HFFc6 (cell line): Measurements from ENCODE around the gene RBM17. TPM values are rescaled to one million over a fixed set of nuclear protein-coding genes. Genes with fewer than 3 reads are reported as not detected.
"Not testable (repeated sequence)": the region's sequence is repeated elsewhere in the genome, so short reads cannot be mapped to it uniquely, and the experiment has no call there.

ENCODE experiments used
- DNase-seq: peaks from one replicate; pipeline ENCODE4 v3.0.0-alpha.2; 2018
- H3K27ac Mint-ChIP-seq: 2 replicates; pipeline ENCODE4 v1.8.0; 2020; ENCODE audit warnings: mild to moderate bottlenecking, mixed read lengths
- H3K27me3 Mint-ChIP-seq: 2 replicates; pipeline ENCODE4 v1.8.0; 2021; ENCODE audit warnings: mild to moderate bottlenecking, moderate library complexity, mixed read lengths; ENCODE audit not compliant: insufficient read depth
- H3K36me3 Mint-ChIP-seq: 2 replicates; pipeline ENCODE4 v1.8.0; 2021; ENCODE audit warnings: low read depth, mixed read lengths
- H3K4me1 Mint-ChIP-seq: 2 replicates; pipeline ENCODE4 v1.8.0; 2020; ENCODE audit warnings: low read depth, mixed read lengths
- H3K4me3 Mint-ChIP-seq: 2 replicates; pipeline ENCODE4 v1.8.0; 2020; ENCODE audit warnings: mild to moderate bottlenecking, moderate library complexity, mixed read lengths
- H3K9me3 Mint-ChIP-seq: 2 replicates; pipeline ENCODE4 v1.8.0; 2020; ENCODE audit warnings: mild to moderate bottlenecking, mixed read lengths
- CTCF ChIP-seq: fragments of 200-600 bp; sonication (generic); IDR thresholded peaks from 2 replicates; pipeline ENCODE4 v1.5.0; 2021; ENCODE audit warnings: antibody characterized with exemption, mild to moderate bottlenecking
- microRNA-seq: library from miRNA; unstranded; fragments of <30 nt; microRNA quantifications from one replicate; pipeline ENCODE4, GENCODE V29; 2019
- total RNA-seq, 6 experiments: library from RNA; stranded (reverse); fragmentation: NEBNext Ultra II Directional; extraction: Animal tissue kit (Norgen Biotek cat#: 25700); gene quantifications; 2 replicates in 1 of 6; 3 replicates in 5 of 6; pipeline ENCODE4 v1.2.3, GENCODE V29; 2021

RBM17 gene
- total RNA-seq, 6 experiments from 2014 or later, result 53.4 to 75.2 (median 66.3) TPM

- TF ChIP-seq CTCF, result no peak
- Mint-ChIP-seq H3K27ac (no peak overlapping the region; the same call in 1 of the 2 replicates), H3K27me3 (peaks cover 2% of the 10 kb centered on the region), H3K4me3 (peak overlapping the region; percentile 55), H3K4me1 (peaks cover 52% of the 10 kb centered on the region), H3K9me3 (no peaks in the 10 kb centered on the region), H3K36me3 (peaks cover 12% of the 10 kb centered on the region)
- no peak for DNase-seq
Observed at GRCh38 chr10:6162589-6163356, 73.9 kb downstream of the RBM17 start.

GRCh38 chr10:6163364-6164270, 74.8 kb downstream of the RBM17 start:
- no peaks in the 10 kb centered on the region for H3K9me3 Mint-ChIP-seq
- no peak for TF ChIP-seq CTCF
- DNase-seq, result peak; percentile 61
- peaks cover 44% of the 10 kb centered on the region for H3K4me1 Mint-ChIP-seq
- H3K27ac Mint-ChIP-seq, result peak overlapping the region; percentile 90
- peaks cover 12% of the 10 kb centered on the region for H3K36me3 Mint-ChIP-seq
- H3K4me3 Mint-ChIP-seq, result peak overlapping the region; percentile 95
- peaks cover 2% of the 10 kb centered on the region for H3K27me3 Mint-ChIP-seq

GRCh38 chr10:6164271-6165095, 75.6 kb downstream of the RBM17 start:
- Mint-ChIP-seq H3K4me1 (peaks cover 46% of the 10 kb centered on the region), H3K27me3 (peaks cover 2% of the 10 kb centered on the region; the same call in 1 of the 2 replicates), H3K4me3 (peak overlapping the region; percentile 95), H3K9me3 (no peaks in the 10 kb centered on the region), H3K27ac (peak overlapping the region; percentile 90), H3K36me3 (peaks cover 12% of the 10 kb centered on the region)
- no peak for DNase-seq
- TF ChIP-seq CTCF, result no peak

GRCh38 chr10:6165221-6165725, 76.4 kb downstream of the RBM17 start:
- Mint-ChIP-seq H3K27ac (no peak overlapping the region), H3K4me1 (peaks cover 54% of the 10 kb centered on the region)
- TF ChIP-seq CTCF, result no peak

GRCh38 chr10:6165933-6166332, 77.1 kb downstream of the RBM17 start:
- not testable (repeated sequence) for H3K27me3 Mint-ChIP-seq, H3K27ac Mint-ChIP-seq, H3K4me3 Mint-ChIP-seq, H3K9me3 Mint-ChIP-seq, DNase-seq
- H3K36me3 Mint-ChIP-seq, result peaks cover 12% of the 10 kb centered on the region
- peaks cover 60% of the 10 kb centered on the region for H3K4me1 Mint-ChIP-seq

More at GRCh38 chr10:6165221-6165725, 76.4 kb downstream of the RBM17 start:
- no peaks in the 10 kb centered on the region for H3K9me3 Mint-ChIP-seq
- peak overlapping the region; percentile 95; the same call in 1 of the 2 replicates for H3K4me3 Mint-ChIP-seq
- H3K27me3 Mint-ChIP-seq, result peaks cover 2% of the 10 kb centered on the region; the same call in 1 of the 2 replicates
- peaks cover 12% of the 10 kb centered on the region for H3K36me3 Mint-ChIP-seq
- DNase-seq, result no peak

Small RNA genes within 50 kb of the gene (microRNA-seq; reads per million reads assigned to microRNA genes)
- gene MIR3155A (not detected), gene MIR3155B (not detected)

Other genes starting within 250 kb of the RBM17 start
- 1 to 10 TPM; 4.7 to 6.7 (median 5.5) TPM for gene ANKRD16, start 199.1 kb upstream of the RBM17 start, total RNA-seq
- gene FBH1, start 198.8 kb upstream of the RBM17 start, total RNA-seq, result 10 to 100 TPM; 60.1 to 69.8 (median 64.2) TPM
- 1 to 10 TPM; 1.5 to 3.2 (median 1.9) TPM for gene IL15RA, start 111.5 kb upstream of the RBM17 start, total RNA-seq
- not detected for gene IL2RA, start 26.7 kb upstream of the RBM17 start, total RNA-seq
- 10 to 100 TPM; 25.4 to 34.6 (median 28.7) TPM for gene PFKFB3, start 113.9 kb downstream of the RBM17 start, total RNA-seq